HG02938 (cell line): ENCODE measurements around the gene SORCS2.
"Not testable (repeated sequence)": the region's sequence is repeated elsewhere in the genome, so short reads cannot be mapped to it uniquely, and the experiment has no call there.

ENCODE experiments used
- ATAC-seq: cut with Tn5 transposase; IDR thresholded peaks from one replicate; pipeline ENCODE4 v1.9.1; 2021; ENCODE audit warnings: mild to moderate bottlenecking, moderate library complexity; ENCODE audit not compliant: unreplicated experiment

The SORCS2 gene

GRCh38 chr4:7159923-7160322, 32.4 kb upstream of the SORCS2 start:
- ATAC-seq, result no peak

GRCh38 chr4:7160439-7160838, 31.9 kb upstream of the SORCS2 start:
- ATAC-seq, result no peak

GRCh38 chr4:7160951-7161440, 31.3 kb upstream of the SORCS2 start:
- no peak for ATAC-seq

GRCh38 chr4:7161721-7162214, 30.6 kb upstream of the SORCS2 start:
- no peak for ATAC-seq

- not testable (repeated sequence) for ATAC-seq
Measured at GRCh38 chr4:7165056-7165873, 27.1 kb upstream of the SORCS2 start.

- no peak for ATAC-seq
Measured at GRCh38 chr4:7165874-7166201, 26.5 kb upstream of the SORCS2 start.

GRCh38 chr4:7166237-7166636, 26.1 kb upstream of the SORCS2 start:
- no peak for ATAC-seq

GRCh38 chr4:7166981-7167700, 25.2 kb upstream of the SORCS2 start:
- ATAC-seq, result no peak

- no peak for ATAC-seq
Measured at GRCh38 chr4:7167706-7168105, 24.6 kb upstream of the SORCS2 start.

GRCh38 chr4:7168106-7168505, 24.2 kb upstream of the SORCS2 start:
- ATAC-seq, result no peak

- ATAC-seq, result no peak
Measured at GRCh38 chr4:7169134-7169533, 23.2 kb upstream of the SORCS2 start.

GRCh38 chr4:7170012-7170411, 22.3 kb upstream of the SORCS2 start:
- no peak for ATAC-seq

- no peak for ATAC-seq
Measured at GRCh38 chr4:7171191-7171900, 21.0 kb upstream of the SORCS2 start.

- no peak for ATAC-seq
Measured at GRCh38 chr4:7172508-7172907, 19.8 kb upstream of the SORCS2 start.

- ATAC-seq, result no peak
Measured at GRCh38 chr4:7172946-7173345, 19.4 kb upstream of the SORCS2 start.

- ATAC-seq, result no peak
Measured at GRCh38 chr4:7173841-7174449, 18.4 kb upstream of the SORCS2 start.

GRCh38 chr4:7179158-7179557, 13.2 kb upstream of the SORCS2 start:
- ATAC-seq, result no peak

GRCh38 chr4:7180938-7181337, 11.4 kb upstream of the SORCS2 start:
- ATAC-seq, result no peak

- ATAC-seq, result no peak
Measured at GRCh38 chr4:7182616-7183015, 9.7 kb upstream of the SORCS2 start.

- ATAC-seq, result no peak
Measured at GRCh38 chr4:7183161-7183560, 9.2 kb upstream of the SORCS2 start.
